Measurements from ENCODE around the gene RHBDF2.

- TF ChIP-seq SUZ12 (IDR thresholded peaks at IDR 0.05; ENCODE audit: extremely low read depth, insufficient read depth, insufficient read length) (no peak), YY1 (IDR thresholded peaks at IDR 0.05; ENCODE audit: insufficient read depth, insufficient read length) (no peak), ZNF274 (IDR thresholded peaks at IDR 0.05; ENCODE audit: low read depth, low read length) (no peak)
Observed at GRCh38 chr17:76445697-76446448, 55.4 kb downstream of the RHBDF2 start.
